Measurements from ENCODE around the gene C10orf120. TPM values are rescaled to one million over a fixed set of nuclear protein-coding genes. Genes with fewer than 3 reads are reported as not detected.

The C10orf120 gene
- total and polyA plus RNA-seq, 2 donors (not counting 3 experiments of a cell fraction or from before 2014, with no cell fraction given), result not detected

DNA sequence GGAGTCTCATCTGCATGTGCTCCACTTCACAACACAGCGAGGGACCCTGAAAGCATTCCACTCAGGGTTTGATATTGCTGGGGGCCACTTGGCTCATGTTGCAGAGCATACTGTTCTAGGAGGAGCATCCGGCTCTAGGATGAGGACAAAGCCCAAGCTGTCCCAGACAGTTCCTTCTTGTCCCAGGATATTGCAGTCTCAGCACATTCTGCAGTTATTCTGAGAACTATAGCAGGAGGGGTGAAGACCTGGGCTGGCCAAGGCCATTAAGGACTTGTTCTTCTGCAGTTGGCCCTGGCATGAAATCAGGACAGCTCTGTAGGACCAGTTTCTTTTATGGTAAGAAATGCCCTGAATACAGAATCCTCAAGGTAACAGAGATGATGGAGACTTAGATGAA, 48.9 kb upstream of the C10orf120 start:
- TF ChIP-seq, protein P1, sequence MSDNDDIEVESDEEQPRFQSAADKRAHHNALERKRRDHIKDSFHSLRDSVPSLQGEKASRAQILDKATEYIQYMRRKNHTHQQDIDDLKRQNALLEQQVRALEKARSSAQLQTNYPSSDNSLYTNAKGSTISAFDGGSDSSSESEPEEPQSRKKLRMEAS (IDR thresholded peaks at IDR 0.05; ENCODE audit: insufficient read depth, insufficient read length), result no peak
- no peak for TF ChIP-seq MYC (IDR thresholded peaks at IDR 0.05; ENCODE audit: low read depth, low read length)
- no peak for TF ChIP-seq GATA2 (IDR thresholded peaks at IDR 0.05; ENCODE audit: insufficient read depth, insufficient read length, low read depth, low read length)
- TF ChIP-seq, protein P2, sequence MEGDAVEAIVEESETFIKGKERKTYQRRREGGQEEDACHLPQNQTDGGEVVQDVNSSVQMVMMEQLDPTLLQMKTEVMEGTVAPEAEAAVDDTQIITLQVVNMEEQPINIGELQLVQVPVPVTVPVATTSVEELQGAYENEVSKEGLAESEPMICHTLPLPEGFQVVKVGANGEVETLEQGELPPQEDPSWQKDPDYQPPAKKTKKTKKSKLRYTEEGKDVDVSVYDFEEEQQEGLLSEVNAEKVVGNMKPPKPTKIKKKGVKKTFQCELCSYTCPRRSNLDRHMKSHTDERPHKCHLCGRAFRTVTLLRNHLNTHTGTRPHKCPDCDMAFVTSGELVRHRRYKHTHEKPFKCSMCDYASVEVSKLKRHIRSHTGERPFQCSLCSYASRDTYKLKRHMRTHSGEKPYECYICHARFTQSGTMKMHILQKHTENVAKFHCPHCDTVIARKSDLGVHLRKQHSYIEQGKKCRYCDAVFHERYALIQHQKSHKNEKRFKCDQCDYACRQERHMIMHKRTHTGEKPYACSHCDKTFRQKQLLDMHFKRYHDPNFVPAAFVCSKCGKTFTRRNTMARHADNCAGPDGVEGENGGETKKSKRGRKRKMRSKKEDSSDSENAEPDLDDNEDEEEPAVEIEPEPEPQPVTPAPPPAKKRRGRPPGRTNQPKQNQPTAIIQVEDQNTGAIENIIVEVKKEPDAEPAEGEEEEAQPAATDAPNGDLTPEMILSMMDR (IDR thresholded peaks at IDR 0.05; ENCODE audit: extremely low read depth in 1 of 2, insufficient read depth in 1 of 2, low read depth in 1 of 2, low read length in 2 of 2), result no peak
- no peak for TF ChIP-seq POLR2A (IDR thresholded peaks at IDR 0.05; ENCODE audit: low read depth, low read length)
- no peak for TF ChIP-seq POLR2AphosphoS5 (IDR thresholded peaks at IDR 0.05; ENCODE audit: insufficient read depth, low read depth, low read length)
- TF ChIP-seq EZH2 (IDR thresholded peaks at IDR 0.05; ENCODE audit: borderline replicate concordance, low read depth, low read length, severe bottlenecking), result no peak
- no peak for TF ChIP-seq JUN (IDR thresholded peaks at IDR 0.05; ENCODE audit: borderline replicate concordance, insufficient read depth, insufficient read length, low read depth)
- TF ChIP-seq FOS (IDR thresholded peaks at IDR 0.05; ENCODE audit: borderline replicate concordance, insufficient read depth, low read length), result no peak
- intact Hi-C loops (cut with micrococcal nuclease), result no loop called here
- no peak for FAIRE-seq

More for the DNA sequence above, 48.9 kb upstream of the C10orf120 start:
- Histone ChIP-seq H3K36me3 (ENCODE audit: control insufficient read depth in 2 of 2, extremely low read depth in 1 of 2, insufficient read depth in 2 of 2, low read length in 2 of 2) (no peaks in the 10 kb centered on the region), H3K9ac (replicated peaks; ENCODE audit: extremely low read depth, insufficient read depth, low read length) (no peak overlapping the region), H3K79me2 (ENCODE audit: control insufficient read depth, insufficient read depth, low read length) (no peaks in the 10 kb centered on the region), H3K9me1 (replicated peaks; ENCODE audit: control insufficient read depth, extremely low read depth, insufficient read depth, low read length) (no peaks in the 10 kb centered on the region), H3K4me3 (replicated peaks in 1 of 3; ENCODE audit: insufficient read depth in 1 of 3, low read depth in 1 of 3, low read length in 3 of 3) (no peak overlapping the region), H3K4me2 (ENCODE audit: insufficient read depth, low read length) (no peak overlapping the region), H3K27ac (ENCODE audit: insufficient read depth, low read depth, low read length) (no peak overlapping the region), H3K4me1 (ENCODE audit: control insufficient read depth, extremely low read depth, insufficient read depth, low read length) (no peaks in the 10 kb centered on the region), H3K9me3 (replicated peaks; ENCODE audit: control insufficient read depth, insufficient read depth, low read length) (no peaks in the 10 kb centered on the region), H4K20me1 (replicated peaks; ENCODE audit: control insufficient read depth, extremely low read depth, insufficient read depth, low read length) (no peaks in the 10 kb centered on the region), H2AFZ (ENCODE audit: low read depth, low read length) (no peak overlapping the region), H3K27me3 (ENCODE audit: control insufficient read depth in 2 of 2, insufficient read depth in 2 of 2, low read length in 2 of 2) (no peaks in the 10 kb centered on the region)
- no TSS peak for BruUV-seq (replicated peaks)
- dilution Hi-C loops (cut with MboI; ENCODE audit: extremely low pct_ligation_motif_present, low sequenced_read_pairs), result no loop called here
- no peak for DNase-seq (ENCODE audit: low read depth, low spot score)
- CTCF ChIA-PET, result no interaction called here
- POLR2A ChIA-PET, result no interaction called here
